Liver (tissue), 9 donors: ENCODE results near the gene BAHCC1. TPM values are rescaled to one million over a fixed set of nuclear protein-coding genes. Genes with fewer than 3 reads are reported as not detected.

Source experiments
- DNase-seq: peaks from one replicate; pipeline ENCODE4 v3.0.0-alpha.2; 2017; ENCODE audit warnings: low spot score
- H3K27ac ChIP-seq, 2 donors: one replicate each; pipeline ENCODE4 v1.7.0; 2013; ENCODE audit warnings: inconsistent platforms in 2 of 2, low read length in 2 of 2, control low read depth in 1 of 2, low read depth in 1 of 2, mild to moderate bottlenecking in 1 of 2
- H3K27me3 ChIP-seq, 4 donors: one replicate each; pipeline versions ENCODE4 v1.6.1 to v1.7.0; 2013; ENCODE audit warnings: low read length in 3 of 4, inconsistent platforms in 1 of 4, mild to moderate bottlenecking in 1 of 4, moderate library complexity in 1 of 4; ENCODE audit not compliant: control insufficient read depth in 4 of 4, insufficient read depth in 4 of 4
- H3K36me3 ChIP-seq, 4 donors: one replicate each; pipeline versions ENCODE4 v1.6.1 to v1.7.0; 2013; ENCODE audit warnings: low read length in 3 of 4, mild to moderate bottlenecking in 3 of 4, low read depth in 1 of 4, moderate library complexity in 1 of 4; ENCODE audit not compliant: control insufficient read depth in 4 of 4, insufficient read depth in 3 of 4
- H3K4me1 ChIP-seq, 4 donors: one replicate each; pipeline versions ENCODE4 v1.6.1 to v1.7.0; 2013; ENCODE audit warnings: low read length in 3 of 4, mild to moderate bottlenecking in 3 of 4, moderate library complexity in 1 of 4; ENCODE audit not compliant: control insufficient read depth in 4 of 4, insufficient read depth in 4 of 4
- H3K4me3 ChIP-seq, 3 donors: one replicate each; pipeline versions ENCODE4 v1.6.1 to v1.7.0; 2013; ENCODE audit warnings: low read length in 3 of 3, control low read depth in 1 of 3, low read depth in 1 of 3, mild to moderate bottlenecking in 1 of 3
- H3K9ac ChIP-seq, 2 donors: one replicate each; pipeline ENCODE4 v1.7.0; 2013; ENCODE audit warnings: low read length in 2 of 2, mild to moderate bottlenecking in 2 of 2, moderate library complexity in 2 of 2, control low read depth in 1 of 2, low read depth in 1 of 2
- H3K9me3 ChIP-seq, 4 donors: one replicate each; pipeline versions ENCODE4 v1.6.1 to v1.7.0; 2013; ENCODE audit warnings: low read length in 3 of 4; ENCODE audit not compliant: control insufficient read depth in 4 of 4
- ATF3 ChIP-seq: IDR thresholded peaks from 2 replicates; pipeline ENCODE4 v1.6.1; 2016; ENCODE audit warnings: antibody characterized with exemption
- CTCF ChIP-seq: fragments of 150-350 bp; IDR thresholded peaks from 2 replicates; pipeline ENCODE4 v1.5.1; 2017; ENCODE audit warnings: improper control_type of control experiment, low read depth, low read length; ENCODE audit not compliant: missing input control
- EGR1 ChIP-seq, 2 donors: IDR thresholded peaks; 2 replicates each; pipeline ENCODE4 v1.6.1; 2016 to 2018; ENCODE audit warnings: antibody characterized with exemption in 2 of 2, low read depth in 2 of 2
- FOXA2 ChIP-seq: IDR thresholded peaks from 2 replicates; pipeline ENCODE4 v1.6.1; 2016; ENCODE audit warnings: antibody characterized with exemption
- GABPA ChIP-seq, 2 donors: IDR thresholded peaks in 1 of 2; conservative IDR thresholded peaks in 1 of 2; 2 replicates each; pipeline ENCODE4 v1.6.1; 2016; ENCODE audit warnings: antibody characterized with exemption in 2 of 2, mild to moderate bottlenecking in 1 of 2, moderate library complexity in 1 of 2
- HNF4G ChIP-seq: IDR thresholded peaks from 2 replicates; pipeline ENCODE4 v1.6.1; 2016; ENCODE audit warnings: antibody characterized with exemption
- JUND ChIP-seq, 2 donors: IDR thresholded peaks; 2 replicates each; pipeline ENCODE4 v1.6.1; 2016; ENCODE audit warnings: antibody characterized with exemption in 2 of 2
- MAX ChIP-seq: IDR thresholded peaks from 2 replicates; pipeline ENCODE4 v1.6.1; 2016; ENCODE audit warnings: antibody characterized with exemption
- NR2F2 ChIP-seq: IDR thresholded peaks from 2 replicates; pipeline ENCODE4 v1.6.1; 2016; ENCODE audit warnings: antibody characterized with exemption
- RAD21 ChIP-seq, 2 donors: IDR thresholded peaks; 2 replicates each; pipeline ENCODE4 v1.6.1; 2016; ENCODE audit warnings: antibody characterized with exemption in 2 of 2, mild to moderate bottlenecking in 2 of 2
- REST ChIP-seq: IDR thresholded peaks from 2 replicates; pipeline ENCODE4 v1.6.1; 2016; ENCODE audit warnings: antibody characterized with exemption, mild to moderate bottlenecking
- RXRA ChIP-seq, 2 donors: IDR thresholded peaks; 2 replicates each; pipeline ENCODE4 v1.6.1; 2017 to 2018; ENCODE audit warnings: antibody characterized with exemption in 2 of 2, mild to moderate bottlenecking in 1 of 2
- SP1 ChIP-seq: IDR thresholded peaks from 2 replicates; pipeline ENCODE4 v1.6.1; 2018; ENCODE audit warnings: antibody characterized with exemption, mild to moderate bottlenecking
- TAF1 ChIP-seq: conservative IDR thresholded peaks from 2 replicates; pipeline ENCODE4 v1.6.1; 2016; ENCODE audit warnings: antibody characterized with exemption, mild to moderate bottlenecking
- YY1 ChIP-seq: IDR thresholded peaks from 2 replicates; pipeline ENCODE4 v1.6.1; 2016; ENCODE audit warnings: antibody characterized with exemption, mild to moderate bottlenecking
- WGBS: extraction: QIAGEN DNeasy Blood & Tissue Kit; methylation state at CpG from one replicate; pipeline ENCODE4 v1.1.7; 2013; 5-methylcytosine and 5-hydroxymethylcytosine counted together
- polyA plus RNA-seq, 2 donors: library from polyadenylated mRNA; stranded (reverse) in 1 of 2; unstranded in 1 of 2; fragments of 200-250 nt in 1 of 2; fragments of >200 nt in 1 of 2; fragmentation: Nextera tagmentation in 1 of 2; extraction: Ambion mirVana in 1 of 2; gene quantifications; one replicate each; pipeline versions ENCODE4 v1.2.1 to v1.2.3, GENCODE V29; 2013 to 2015
- total RNA-seq, 2 donors: library from RNA; depleted of rRNA; stranded (reverse); fragments of >200 nt; gene quantifications; one replicate each; pipeline ENCODE4 v1.2.3, GENCODE V29; 2014
- donor health status: healthy.
- donor health status: healthy.
- donor health status: healthy.
- donor health status: healthy.
- donor health status: healthy.

BAHCC1 gene
- total and polyA plus RNA-seq, 4 donors = 0.76 to 3.9 (median 2.5) TPM

- H3K27ac ChIP-seq = peak overlapping the region; percentile 76 to 92
- no peaks in the 10 kb centered on the region for H3K36me3 ChIP-seq
- H3K27me3 ChIP-seq = no peaks in the 10 kb centered on the region
- WGBS = 1% methylated on average over 54 of the region's 54 CpGs
- TF ChIP-seq CTCF (no peak), TAF1 (no peak), JUND (IDR thresholded peaks at IDR 0.05) (no peak), RAD21 (IDR thresholded peaks at IDR 0.05) (no peak), MAX (no peak), YY1 (no peak), EGR1 (IDR thresholded peaks at IDR 0.05; ENCODE audit: low read depth in 2 of 2) (no peak), GABPA (IDR thresholded peaks at IDR 0.05 in 1 of 2, conservative IDR thresholded peaks at IDR 0.05 in 1 of 2) (no peak), RXRA (IDR thresholded peaks at IDR 0.05) (no peak), NR2F2 (no peak), HNF4G (no peak), REST (no peak)
- peak overlapping the region in 2 of 3 donors; percentile 60 to 64 for H3K4me3 ChIP-seq
- no peaks in the 10 kb centered on the region for H3K9me3 ChIP-seq
- H3K4me1 ChIP-seq = peaks cover 18 to 54% (median 36%) of the 10 kb centered on the region in 4 donors
- DNase-seq = no peak
- peak overlapping the region; percentile 72 to 93 for H3K9ac ChIP-seq
Observed at GRCh38 chr17:81396278-81396721, 1.0 kb downstream of the BAHCC1 start.

GRCh38 chr17:81396722-81397313, 1.6 kb downstream of the BAHCC1 start:
- H3K4me3 ChIP-seq = peak overlapping the region in 2 of 3 donors; percentile 60 to 64
- H3K36me3 ChIP-seq = no peaks in the 10 kb centered on the region
- peak overlapping the region; percentile 72 to 76 for H3K9ac ChIP-seq
- no peaks in the 10 kb centered on the region for H3K27me3 ChIP-seq
- WGBS = under 1% methylated on average over 61 of the region's 61 CpGs
- H3K9me3 ChIP-seq = no peaks in the 10 kb centered on the region
- peak overlapping the region; percentile 76 to 92 for H3K27ac ChIP-seq
- DNase-seq = no peak
- peaks cover 17 to 54% (median 36%) of the 10 kb centered on the region in 4 donors for H3K4me1 ChIP-seq
- TF ChIP-seq NR2F2 (no peak), YY1 (no peak), MAX (no peak), EGR1 (IDR thresholded peaks at IDR 0.05; ENCODE audit: low read depth in 2 of 2) (no peak), GABPA (IDR thresholded peaks at IDR 0.05 in 1 of 2, conservative IDR thresholded peaks at IDR 0.05 in 1 of 2) (no peak), HNF4G (no peak), RXRA (IDR thresholded peaks at IDR 0.05) (no peak), SP1 (no peak), FOXA2 (no peak), ATF3 (no peak), TAF1 (no peak), REST (no peak)
